ENCODE results near the gene CFAP90. TPM values are rescaled to one million over a fixed set of nuclear protein-coding genes. Genes with fewer than 3 reads are reported as not detected.

CFAP90 gene
- total RNA-seq, 1 donor from 2014 or later: not detected

DNA sequence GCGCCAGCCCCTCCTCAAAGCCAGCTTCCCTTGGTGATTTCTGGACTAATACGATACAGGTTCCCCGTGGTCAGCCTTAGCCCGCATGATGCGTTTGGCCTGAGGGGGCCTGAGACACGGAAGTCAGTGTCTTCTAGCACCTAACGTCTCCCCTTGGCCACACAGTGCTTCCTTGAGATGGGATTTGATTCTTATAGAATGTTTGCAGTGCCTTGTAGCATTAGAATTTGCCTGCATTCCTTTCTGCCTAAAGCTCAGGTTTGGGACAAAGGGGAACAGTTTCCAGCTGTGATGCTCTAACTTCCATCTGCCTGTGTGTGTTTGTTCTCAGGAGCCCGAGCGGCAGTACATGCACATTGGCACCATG, 34.4 kb downstream of the CFAP90 start:
- DNase-seq: no peak

DNA sequence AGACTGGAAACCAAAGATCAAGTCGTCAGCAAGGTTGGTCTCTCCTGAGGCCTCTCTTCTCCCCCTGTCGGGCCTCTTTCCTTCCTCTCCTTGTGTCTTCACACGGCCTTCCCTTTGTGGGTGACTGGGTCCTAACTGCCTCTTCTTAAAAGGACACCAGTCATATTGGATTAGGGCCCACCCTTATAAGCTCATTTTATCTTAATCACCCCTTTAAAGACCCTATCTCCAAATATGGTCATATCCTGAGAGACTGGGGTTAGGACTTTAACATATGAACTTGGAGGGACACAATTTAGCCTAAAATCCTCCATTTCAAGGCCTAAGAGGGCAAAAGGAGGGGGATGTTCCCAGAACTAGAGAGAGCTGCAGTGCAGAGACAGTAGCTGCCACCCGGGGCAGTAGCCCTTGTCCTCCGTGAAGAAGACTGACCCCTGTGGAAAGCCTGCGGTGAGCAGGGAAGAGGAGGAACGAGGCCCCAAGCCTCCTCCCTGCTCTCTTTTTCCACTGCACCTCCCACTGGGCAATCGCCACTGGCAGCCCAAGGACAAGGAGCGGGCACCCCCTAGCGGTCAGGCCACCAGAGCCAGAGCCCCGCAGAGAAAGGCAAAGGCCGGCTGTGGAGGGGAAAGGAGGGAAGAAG, 34.9 kb downstream of the CFAP90 start:
- peak; percentile 67 for DNase-seq

DNA sequence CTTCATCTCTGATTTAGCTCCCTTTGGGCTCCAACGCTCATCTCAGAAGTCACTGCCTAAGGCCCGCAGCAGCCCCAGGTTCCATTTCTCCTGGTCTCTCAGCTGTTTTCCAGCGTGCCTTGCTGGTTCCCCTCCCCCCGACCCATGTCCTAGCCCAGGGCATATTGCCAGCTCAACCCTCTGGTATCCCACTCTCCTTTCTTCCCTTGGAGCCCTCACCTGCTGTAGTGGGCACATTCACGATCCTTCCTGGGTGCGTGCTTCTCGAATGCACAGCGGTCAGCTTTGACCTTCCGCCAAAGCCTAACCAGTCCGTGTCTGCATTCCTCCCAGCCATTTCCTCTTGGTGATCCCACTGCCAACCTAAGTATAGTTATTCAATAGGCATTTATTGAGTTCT, 36.1 kb downstream of the CFAP90 start:
- no peak for DNase-seq

DNA sequence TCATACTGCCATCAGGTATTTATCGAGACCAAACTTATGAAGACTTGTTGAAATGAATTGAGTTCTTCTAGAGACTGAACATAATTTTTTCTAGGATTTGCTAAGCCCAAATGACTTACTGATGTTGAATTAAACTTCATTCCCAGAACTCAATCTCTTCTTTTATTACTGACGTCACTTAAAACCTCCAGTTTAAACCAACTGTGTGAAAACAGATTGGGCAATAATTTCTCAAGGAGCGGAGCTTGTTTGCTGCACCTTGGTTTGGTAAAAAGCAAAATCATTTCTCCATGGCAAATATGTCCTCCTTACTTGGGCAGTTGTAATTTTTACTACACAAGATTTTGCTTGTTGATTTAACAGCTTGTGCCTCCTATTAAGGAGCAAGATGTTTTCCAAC, 37.4 kb downstream of the CFAP90 start:
- DNase-seq: no peak

DNA sequence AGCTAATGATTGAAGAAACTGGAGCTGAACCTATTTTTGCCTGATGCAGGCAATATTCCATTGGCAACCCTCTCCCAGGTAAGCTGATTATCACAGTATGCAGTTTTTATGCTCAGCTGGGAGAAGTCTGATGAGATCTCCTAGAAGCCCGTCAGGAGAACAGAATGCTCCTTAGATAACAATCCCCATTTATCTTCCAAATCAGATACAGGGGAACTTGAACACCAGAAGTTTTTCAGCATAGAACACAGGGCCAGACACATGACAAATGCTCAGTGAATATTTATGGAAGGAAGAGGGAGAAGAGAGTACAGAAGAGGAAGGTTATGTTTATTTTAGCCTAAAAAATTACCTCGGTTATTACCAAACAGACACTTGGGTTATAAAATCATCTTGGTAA, 37.9 kb downstream of the CFAP90 start:
- no peak for DNase-seq

DNA sequence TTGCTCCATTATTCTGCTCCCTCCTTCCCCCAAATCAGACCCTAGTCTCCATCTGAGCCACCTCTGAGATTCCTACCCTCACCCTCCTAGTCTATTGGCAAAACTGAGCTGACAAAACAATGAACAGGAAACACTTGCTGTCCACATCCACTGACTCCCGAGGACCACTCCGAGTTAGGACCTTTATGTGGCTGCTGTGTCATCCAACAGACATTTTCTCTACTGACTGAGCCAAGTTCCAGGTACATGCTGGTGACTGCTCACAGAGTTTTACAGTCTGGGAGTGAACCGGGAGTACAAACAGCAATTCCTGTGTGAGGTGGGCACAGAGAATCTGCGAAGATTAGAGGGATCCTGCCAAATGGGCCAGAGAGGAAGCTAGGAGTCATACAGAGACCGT, 39.2 kb downstream of the CFAP90 start:
- DNase-seq: no peak

DNA sequence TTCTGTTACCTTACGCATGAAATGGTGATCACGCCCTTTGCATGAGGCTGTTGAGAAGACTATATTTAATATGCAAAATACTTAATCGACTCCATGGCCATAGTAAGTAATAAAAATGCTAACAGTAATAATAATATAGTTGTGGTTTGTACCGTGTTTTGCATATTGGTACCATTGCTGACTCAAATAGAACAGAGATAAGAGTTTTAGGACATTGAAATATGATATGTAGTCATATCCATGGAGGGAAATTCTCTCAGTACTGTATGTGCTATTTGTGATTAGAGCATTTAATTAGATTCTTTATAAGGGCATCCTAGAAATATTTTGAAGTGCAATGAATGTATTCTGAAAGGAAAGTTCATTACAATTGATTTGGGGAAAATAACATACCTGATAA, 41.9 kb downstream of the CFAP90 start:
- no peak for DNase-seq

DNA sequence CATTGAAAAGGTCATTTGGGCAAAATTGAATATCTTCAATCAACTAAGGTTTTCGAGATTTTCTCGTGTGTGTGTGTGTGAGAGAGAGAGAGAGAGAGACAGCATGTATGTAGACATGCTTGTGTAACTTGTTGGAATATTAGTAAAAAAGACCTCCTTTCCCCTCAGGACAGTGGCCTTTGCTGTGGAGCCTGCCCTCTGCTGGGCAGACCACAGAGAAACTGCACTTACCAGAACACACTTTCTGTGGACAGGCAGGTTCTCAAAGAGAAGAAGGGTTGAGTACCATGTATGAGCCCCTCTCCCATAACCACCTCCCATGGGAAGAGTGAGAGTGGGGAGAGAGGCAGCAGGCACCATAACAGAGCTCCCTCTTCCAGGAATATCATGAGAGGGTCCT, 45.6 kb downstream of the CFAP90 start:
- peak; percentile 12 for DNase-seq

DNA sequence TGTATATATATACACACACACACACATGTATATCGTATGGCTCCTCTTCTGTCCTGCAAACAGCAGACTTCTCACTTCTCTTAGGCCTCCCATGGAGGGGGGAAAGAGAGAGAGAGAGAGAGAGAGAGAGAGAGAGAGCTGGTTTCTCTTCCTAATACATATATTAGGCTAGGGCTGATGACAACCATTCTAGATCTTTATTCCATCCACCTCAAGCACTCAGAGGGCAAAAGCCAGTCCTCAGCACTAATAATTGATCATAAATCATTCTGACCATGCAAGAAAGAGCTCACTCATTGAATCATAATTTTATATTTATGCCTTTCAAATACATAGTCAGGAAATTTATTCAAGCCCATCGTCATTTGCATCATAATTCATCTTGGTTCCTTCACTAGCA, 47.0 kb downstream of the CFAP90 start:
- no peak for DNase-seq

DNA sequence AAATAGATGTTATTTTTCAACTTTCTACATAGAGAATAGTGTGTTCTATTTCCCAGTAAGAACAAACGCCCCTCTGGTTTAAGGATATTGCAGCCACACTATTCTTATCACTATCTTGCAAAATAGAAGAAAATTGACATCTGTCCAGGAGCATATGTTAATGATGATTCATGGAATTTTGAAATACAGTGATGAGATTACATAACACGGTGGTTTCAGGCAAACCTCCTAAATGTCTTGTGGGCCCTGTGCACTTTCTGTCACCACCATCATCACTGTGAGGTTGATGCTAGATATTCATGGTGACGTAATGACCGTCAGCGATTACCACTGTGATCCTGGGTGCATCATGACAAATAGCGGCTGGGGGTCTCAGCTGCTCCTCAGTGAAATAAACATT, 48.1 kb downstream of the CFAP90 start:
- DNase-seq: no peak

DNA sequence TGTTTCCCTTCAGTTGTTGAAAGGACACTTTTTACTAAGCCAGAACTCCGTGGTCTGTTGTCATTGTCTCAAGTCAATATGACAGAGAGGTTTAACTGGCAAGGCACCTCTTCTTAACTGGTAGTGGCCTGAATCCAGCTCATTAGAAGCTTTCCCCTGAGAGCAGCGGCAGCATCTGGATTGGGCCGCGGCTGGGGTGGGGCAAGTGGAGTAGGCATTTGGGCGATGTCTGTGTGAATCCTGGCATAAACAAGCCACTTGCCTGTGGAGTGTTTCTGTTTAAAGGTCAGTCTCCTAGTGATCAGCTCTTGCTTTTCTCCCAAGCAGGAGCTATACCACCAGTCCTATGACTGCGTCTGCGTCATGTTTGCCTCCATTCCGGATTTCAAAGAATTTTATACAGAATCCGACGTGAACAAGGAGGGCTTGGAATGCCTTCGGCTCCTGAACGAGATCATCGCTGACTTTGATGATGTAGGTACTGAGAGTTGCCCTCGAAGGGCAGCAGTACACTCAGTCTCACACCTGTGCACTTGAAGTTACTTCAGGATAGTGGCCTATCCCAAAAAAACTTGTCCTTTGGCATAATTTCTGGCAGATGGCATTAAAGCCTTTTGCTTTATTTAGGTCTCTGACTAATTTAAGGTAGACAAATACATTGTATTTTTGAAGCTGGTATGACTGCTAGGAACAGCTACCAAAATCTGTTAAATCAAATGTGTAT, 48.9 kb downstream of the CFAP90 start:
- DNase-seq: no peak

DNA sequence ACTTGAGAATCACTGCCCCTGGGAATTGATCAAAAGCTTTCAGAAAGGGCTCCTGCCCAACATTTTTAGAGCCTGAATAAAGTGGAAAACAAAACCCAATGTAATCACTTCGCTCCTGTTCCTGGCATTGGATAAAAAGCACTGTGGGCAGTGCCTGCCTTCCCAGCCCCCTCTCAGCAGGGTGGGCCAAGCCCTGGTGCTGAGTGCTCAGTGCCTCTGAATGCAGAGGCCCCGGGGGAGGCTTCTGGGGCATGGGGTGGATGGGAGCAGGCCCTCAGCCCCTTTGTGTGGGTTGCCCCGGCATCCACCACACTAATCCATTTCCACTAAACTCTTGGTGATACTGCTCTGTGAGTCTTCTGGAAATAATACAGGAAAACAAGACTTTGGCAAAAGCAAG, 55.6 kb downstream of the CFAP90 start:
- DNase-seq: no peak

DNA sequence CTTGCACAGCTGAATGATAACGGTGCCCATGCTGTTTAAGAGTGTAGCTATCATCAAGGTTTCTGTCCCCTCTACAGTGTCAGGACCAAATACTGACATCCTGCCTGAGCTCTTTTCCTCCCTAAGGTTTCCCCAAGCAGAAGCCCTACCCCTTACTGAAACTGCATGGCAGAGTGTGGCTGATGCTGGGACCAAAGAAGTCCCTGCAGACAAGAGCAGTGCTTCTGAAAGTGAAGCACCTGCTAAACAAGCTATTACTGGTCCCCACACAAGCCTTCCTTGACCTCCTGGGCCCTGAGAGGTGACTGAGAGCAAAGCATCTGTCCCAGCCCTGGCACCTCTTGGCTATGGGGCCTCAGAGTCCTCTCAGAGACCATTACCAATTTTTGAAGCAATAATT, 56.1 kb downstream of the CFAP90 start:
- no peak for DNase-seq

DNA sequence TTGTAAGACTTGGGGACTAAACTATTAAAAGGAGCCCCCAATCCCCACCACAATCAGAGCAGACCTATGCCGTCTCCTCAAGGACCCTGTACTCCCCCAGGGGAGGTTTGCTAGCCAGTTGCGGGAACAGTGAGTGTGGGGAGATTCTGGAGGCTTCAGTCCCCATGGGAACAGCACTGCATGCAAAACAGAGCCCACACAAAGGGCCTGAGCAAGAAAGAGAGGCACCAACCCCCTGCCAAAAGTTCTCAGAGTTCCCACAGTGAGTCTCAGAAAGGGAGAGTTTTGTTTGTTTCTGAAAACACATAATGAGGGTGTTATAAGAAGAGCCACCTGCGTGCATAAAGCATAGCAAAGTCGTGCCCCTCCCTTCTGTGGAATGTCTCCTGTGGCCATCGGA, 56.6 kb downstream of the CFAP90 start:
- no peak for DNase-seq

DNA sequence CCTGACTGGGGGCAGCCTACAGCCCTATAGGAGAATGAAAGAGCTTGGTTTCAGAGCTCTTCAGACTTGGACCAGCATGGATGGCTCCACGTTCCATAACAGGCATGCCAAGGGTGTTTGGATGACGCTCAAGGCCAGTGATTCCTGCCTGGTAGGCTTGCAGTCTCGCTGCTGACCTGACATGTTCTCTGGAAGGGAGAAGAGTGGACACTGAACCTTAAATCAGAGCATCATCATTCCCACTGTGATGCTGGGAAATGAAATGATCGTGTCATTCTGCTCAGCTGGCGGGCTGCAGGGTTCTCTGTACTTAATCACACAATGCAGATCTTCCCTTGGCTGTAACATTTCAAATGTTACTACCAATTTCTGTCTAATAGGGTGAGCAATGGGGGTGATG, 57.0 kb downstream of the CFAP90 start:
- DNase-seq: no peak

DNA sequence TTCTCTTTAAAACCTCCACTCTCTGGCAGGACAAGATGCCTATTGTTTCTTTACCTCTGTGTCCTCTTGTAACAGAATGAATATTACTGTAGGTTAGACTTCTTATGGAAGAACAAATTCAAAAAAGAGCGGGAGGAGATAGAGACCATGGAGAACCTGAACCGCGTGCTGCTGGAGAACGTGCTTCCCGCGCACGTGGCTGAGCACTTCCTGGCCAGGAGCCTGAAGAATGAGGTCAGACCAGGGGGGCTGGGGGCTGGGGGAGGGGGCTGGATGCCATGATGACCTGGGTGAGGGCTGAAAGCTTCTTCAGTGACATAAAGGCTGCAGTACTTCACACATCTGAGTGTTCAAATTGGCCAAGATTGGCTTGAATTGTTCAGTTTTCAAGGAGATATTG, 61.4 kb downstream of the CFAP90 start:
- no peak for DNase-seq

DNA sequence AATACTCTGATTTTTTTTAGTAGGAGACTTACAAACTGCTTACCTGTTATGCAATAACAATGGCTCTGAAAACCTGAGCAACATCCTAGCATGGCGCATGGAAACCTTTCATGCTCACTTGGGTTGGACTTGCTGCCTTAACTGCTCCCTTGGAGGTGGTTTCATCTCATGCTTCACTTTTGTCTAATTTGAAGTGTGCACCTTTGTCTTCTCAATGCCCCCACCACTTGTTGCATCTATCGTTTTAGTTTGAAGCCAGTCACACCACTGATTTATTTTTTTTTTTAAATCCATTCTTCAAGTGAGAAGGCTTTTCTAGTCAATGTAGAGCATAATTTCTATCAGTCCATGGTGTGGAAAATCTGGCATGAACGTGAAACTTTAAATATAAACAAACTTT, 63.2 kb downstream of the CFAP90 start:
- DNase-seq: no peak

DNA sequence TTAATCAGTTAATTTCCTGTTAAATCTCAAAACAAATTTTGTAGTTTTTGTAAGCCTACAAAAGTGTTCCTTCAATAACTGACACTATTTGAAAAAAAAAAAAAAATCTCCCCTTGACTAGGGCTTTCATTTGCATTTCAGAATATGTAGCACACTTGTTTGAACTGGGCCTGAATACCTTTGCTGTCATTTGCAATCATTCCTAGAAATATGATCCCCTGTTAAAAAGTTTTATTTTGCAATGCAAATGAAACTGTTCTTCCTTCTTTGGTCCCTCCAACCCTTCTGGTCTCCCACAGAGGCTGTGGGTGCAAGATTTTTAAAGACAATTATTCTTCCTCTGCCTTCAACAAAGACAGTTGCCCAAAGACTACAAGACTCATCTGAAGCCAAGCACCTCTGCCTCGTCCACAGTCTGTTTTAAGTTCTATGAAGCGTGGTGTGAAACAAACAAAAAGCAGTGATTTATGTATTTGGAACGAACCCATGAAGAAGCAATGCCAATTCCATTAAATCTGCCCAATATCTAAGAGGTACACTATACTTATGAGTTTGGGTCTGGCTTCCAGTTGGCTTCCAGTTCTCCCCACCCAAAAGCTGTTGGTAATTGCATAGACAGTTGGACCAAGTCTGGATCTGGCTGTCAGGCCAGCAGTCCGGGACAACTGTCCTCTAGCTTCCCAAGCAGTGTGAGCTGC, 66.1 kb downstream of the CFAP90 start:
- DNase-seq: no peak

DNA sequence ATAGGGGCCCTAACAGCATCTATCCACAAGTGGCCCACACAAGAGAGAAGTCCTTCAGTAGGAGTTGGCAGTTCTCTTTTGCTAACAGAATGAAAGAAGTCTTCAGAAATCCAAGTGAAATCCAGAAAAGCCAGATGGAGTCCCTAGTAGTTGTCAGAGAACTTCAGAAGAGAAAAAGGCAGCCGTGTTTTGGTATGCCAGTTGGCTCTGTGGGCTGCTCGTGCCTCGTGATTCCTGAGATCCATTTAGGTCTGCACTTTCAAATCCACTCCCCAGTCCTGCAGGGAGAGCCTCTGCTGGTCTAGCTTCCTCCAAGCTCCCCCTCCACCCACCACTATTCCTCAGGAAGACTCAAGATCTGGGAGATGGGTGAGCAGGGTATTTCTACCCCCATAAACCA, 69.0 kb downstream of the CFAP90 start:
- DNase-seq: no peak

Other genes with a start within 250 kb of the CFAP90 start
- gene FASTKD3, start 17.9 kb upstream of the CFAP90 start, total RNA-seq: 13.7 and 14.3 TPM in 2 replicates
- gene MTRR, start 18.0 kb upstream of the CFAP90 start, total RNA-seq: 25.9 and 30.7 TPM in 2 replicates

Data from dermis blood vessel endothelial cell (primary cell).